GM21360 (cell line): ENCODE measurements around the gene RHOB.
"Not testable (repeated sequence)": the region's sequence is repeated elsewhere in the genome, so short reads cannot be mapped to it uniquely, and the experiment has no call there.

Experiments
- ATAC-seq: cut with Tn5 transposase; IDR thresholded peaks from one replicate; pipeline ENCODE4 v1.9.1; 2021; ENCODE audit warnings: mild to moderate bottlenecking, moderate library complexity; ENCODE audit not compliant: unreplicated experiment

RHOB gene

DNA sequence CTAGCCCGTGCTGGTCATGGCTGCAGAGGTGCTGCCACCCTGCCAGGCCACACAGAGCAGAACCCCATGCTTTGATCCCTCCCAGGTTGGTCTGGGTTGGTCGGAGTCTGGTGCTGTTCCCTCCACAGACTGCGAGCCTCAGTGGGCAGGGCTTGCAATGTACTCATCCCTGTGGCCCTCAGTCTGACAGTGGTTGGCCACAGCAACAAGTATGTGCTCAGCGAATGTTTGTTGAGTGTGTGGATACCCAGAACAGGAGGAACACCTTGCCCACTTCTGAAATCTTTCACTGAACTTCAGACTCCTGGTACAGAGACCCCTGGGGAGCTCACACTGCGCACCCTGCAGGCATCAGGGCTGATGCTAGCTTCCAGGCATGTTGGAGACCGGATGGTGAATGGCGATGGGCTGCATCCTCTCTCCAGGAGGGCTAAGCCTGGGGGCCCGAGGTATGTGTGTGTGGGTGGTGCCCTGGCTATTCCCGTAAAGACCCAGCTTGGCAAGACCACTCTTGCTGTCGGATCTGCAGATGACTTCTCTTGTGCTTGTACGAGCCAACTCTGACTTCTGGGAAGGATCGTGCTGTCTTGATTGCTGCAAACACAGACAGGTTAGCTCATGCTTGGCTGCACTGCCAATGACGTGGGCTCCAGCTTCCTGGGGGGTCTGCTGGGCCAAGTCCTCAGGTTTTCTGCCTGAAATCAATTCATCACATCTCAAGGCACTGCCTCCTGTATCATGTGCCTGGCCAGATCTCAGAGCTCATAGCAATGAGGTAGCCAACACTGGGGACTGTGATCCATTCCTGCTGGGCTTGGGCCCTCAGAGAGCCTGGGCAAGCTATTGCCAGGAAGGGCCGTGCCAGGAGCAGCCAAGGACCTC, 43.7 kb downstream of the RHOB start:
- ATAC-seq: no peak

DNA sequence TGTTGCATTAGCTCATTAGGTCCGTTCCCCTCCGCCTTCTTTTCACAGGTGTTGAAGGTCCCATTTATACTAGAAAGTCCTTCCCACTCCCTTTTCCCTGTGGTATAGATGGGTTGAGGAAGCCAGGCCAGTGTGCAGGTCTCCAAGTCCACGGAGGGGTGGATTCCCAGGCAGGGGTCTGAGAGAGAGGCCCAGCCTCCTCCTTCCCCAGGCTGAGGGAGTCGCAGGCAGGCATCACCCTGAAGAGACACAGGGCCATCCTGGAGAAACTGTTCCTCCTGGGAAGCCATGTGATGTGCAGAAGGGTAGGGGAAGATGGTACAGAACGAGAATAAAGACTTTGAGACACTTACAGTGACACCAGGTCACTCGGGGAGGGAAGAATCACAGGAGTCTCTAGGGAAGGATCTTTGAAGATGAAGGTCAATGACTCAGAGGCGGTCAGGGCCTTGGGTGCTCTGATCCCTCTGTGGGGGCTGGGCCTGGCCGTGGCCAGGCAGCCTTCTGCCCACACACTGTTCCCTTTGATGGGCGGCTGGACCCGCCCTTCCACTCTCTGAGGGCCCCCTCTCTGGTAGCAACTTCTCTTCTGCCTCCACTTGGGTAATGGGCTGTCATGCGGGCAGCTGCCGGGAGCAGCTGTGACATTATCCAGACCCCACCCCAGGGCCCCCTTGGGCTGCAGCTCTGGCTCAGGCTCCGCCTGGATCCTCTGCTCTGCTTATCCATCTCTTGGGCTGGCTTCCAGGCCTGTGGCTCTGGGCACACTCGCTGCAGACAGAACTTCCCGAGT, 45.1 kb downstream of the RHOB start:
- no peak for ATAC-seq

DNA sequence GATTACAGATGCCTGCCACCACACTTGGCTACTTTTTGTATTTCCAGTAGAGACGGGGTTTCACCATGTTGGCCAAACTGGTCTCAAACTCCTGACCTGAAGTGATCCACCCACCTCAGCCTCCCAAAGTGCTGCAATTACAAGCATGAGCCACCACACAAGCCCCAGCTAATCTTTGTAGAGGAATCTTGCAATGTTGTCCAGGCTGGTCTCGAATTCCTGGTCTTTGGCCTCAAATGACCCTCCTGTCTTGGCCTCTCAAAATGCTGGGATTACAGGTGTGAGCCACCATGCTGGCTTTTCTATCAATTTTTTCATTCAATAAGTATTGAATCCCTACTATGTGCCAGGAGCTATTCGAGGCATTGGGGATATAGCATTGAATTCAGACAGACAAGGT, 46.2 kb downstream of the RHOB start:
- not testable (repeated sequence) for ATAC-seq

- no peak for ATAC-seq
Measured at GRCh38 chr2:20494241-20494640, 47.4 kb downstream of the RHOB start.

DNA sequence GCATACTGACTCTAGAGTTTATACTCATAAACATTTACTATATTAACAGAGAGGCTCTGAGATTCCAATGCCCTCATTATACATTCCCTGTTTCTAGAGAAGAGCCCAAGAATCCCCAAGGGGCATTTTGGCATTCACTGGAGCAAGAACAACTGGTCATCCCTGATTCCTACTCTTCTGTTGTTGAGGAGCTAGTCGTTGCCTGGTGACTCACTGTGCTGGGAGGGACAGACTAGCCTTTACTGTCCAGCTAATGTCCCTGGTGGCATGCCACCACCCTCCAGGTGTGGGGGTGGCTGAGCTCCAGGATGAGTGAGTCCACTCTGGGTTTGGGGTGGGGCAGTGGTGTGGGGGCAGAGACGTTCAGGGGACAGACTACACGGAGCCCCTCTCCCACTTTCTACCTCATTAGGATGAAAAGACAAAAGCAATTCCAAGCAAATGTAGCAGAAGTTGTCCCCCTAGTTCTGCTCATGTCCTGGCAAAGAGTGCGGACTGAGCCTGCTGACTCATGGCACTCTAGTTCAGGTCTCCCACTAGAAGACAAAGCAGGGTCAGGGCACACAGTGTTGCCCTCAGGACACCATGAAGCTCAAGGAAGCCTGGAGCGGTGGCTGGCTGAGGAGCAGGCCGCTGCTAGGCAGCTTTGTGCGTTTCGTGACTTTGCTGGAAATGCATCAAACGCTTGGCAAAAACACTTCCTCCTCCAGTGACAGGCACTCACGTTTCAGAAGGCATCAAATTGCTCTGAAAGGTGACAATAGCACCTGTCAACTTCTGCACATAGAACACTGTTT, 49.4 kb downstream of the RHOB start:
- ATAC-seq: no peak

- ATAC-seq: no peak
Measured at GRCh38 chr2:20496942-20497341, 50.1 kb downstream of the RHOB start.
